NCI-H1105 treated with DMSO at 0.1 percent for 48 hours (cell line): ENCODE measurements around the gene HP.
A peak's percentile ranks its signal among the peaks of the same experiment; 100 is the strongest.
"Not testable (repeated sequence)": the region's sequence is repeated elsewhere in the genome, so short reads cannot be mapped to it uniquely, and the experiment has no call there.

Experiments used
- DNase-seq: peaks from one replicate; lab custom pipeline; 2025; lab: John Stamatoyannopoulos, UW

HP gene, protein sequence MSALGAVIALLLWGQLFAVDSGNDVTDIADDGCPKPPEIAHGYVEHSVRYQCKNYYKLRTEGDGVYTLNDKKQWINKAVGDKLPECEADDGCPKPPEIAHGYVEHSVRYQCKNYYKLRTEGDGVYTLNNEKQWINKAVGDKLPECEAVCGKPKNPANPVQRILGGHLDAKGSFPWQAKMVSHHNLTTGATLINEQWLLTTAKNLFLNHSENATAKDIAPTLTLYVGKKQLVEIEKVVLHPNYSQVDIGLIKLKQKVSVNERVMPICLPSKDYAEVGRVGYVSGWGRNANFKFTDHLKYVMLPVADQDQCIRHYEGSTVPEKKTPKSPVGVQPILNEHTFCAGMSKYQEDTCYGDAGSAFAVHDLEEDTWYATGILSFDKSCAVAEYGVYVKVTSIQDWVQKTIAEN

DNA sequence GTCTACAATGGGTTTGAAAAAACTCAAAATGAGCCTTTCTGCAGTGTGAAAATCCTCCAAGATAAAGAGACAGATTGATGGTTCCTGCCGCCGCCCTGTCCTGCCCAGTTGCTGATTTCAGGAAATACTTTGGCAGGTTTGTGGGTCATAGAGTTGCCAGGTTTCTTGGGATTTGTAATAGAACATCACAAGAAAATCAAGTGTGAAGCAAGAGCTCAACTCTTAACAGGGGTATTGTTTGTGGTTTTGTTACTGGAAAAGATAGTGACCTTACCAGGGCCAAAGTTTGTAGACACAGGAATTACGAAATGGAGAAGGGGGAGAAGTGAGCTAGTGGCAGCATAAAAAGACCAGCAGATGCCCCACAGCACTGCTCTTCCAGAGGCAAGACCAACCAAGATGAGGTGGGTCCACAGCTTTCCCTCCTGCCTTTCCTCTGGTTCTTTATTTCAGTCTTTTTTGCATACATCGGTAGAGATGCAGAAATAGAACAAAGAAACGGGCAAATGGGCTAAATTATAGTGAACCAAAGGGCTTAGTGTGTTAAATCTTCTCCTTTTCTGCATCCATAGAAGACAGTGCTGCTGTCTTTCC, at the start of gene HP:
Gene HP (plus strand): TSS at position 252 of the 594 bp plus-strand sequence. CDS start 148 bp downstream, at position 400.
- not testable (repeated sequence) for DNase-seq

DNA sequence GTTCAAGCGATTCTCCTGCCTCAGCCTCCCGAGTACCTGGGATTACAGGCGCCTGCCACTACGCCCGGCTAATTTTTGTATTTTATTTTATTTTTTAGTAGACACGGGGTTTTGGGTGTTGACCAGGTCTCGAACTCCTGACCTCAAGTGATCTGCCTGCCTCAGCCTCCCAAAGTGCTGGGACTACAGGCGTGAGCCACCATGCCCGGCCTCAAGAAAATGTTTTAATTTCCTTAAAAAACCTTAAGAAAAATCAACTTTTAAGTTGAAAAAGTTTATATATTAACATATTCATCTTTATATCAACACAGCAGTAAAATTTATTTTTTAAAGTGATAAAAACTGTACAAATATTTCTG, 46.3 kb upstream of the HP start:
- not testable (repeated sequence) for DNase-seq

- DNase-seq = peak; percentile 90
These were observed 45.7 kb upstream of the HP start, which contains the start of gene DHODH for GRCh38 chr16:72008424-72009216. Gene DHODH (plus strand): TSS chr16:72008744. CDS start chr16:72008765, 21 bp downstream.

GRCh38 chr16:72009779-72010178, 44.5 kb upstream of the HP start:
- DNase-seq = no peak

DNA sequence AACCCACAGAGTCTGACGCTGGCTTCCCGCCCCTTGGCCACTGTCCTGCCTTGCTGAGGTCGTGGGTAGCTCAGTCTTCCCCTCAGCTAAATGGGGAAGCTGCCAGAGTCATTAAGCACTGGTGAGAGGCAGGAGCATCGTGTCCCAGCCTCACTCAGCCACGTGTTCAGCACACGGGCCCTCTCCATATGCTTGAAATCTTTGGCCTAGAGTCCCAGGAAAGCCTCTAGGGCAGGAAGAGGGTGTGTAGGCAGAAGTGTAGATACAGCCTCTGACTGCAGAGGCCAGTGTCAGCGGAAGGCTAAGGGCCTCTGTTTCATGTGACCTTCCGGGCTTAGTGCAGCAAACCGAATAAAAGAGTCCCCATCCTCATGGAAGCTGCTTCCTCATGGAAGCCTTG, 41.7 kb upstream of the HP start:
- DNase-seq = no peak

GRCh38 chr16:72013389-72013788, 40.9 kb upstream of the HP start:
- DNase-seq = no peak

DNA sequence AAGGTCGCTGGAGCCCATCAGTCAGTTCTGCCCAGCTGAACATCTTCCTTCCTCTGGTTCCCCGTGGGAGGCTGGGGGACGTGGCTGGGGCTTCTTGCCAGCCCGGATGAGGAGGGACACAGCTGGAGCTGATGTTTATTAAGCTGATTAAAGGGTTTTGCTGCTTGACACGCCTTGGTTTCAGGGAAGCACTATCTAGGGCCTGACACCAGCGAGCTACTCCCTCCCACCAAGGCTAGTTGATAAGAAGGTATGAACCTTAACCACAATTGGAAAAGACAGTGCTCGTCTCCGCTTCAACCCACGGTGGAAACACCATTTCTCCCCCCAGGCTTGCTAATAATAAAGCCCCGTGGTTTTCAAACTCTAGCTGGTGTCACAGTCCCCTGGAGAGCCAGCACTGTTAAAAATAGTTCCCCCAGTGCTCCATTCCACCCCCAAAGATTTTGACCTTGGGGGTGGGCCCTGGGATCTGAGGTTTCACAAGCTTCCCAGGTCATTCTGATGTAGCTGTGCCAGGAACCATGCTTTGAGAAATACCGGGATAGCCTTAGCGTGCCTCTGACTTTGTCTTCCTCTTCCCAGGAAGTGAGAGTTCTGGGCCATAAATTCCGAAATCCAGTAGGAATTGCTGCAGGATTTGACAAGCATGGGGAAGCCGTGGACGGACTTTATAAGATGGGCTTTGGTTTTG, 40.3 kb upstream of the HP start:
- DNase-seq = no peak

GRCh38 chr16:72014675-72015074, 39.6 kb upstream of the HP start:
- no peak for DNase-seq

- DNase-seq = no peak
These were observed 39.2 kb upstream of the HP start for GRCh38 chr16:72015124-72015523.

GRCh38 chr16:72018470-72018869, 35.8 kb upstream of the HP start:
- DNase-seq = no peak

GRCh38 chr16:72021043-72021442, 33.3 kb upstream of the HP start:
- DNase-seq = no peak

GRCh38 chr16:72022127-72022526, 32.2 kb upstream of the HP start:
- DNase-seq = no peak

DNA sequence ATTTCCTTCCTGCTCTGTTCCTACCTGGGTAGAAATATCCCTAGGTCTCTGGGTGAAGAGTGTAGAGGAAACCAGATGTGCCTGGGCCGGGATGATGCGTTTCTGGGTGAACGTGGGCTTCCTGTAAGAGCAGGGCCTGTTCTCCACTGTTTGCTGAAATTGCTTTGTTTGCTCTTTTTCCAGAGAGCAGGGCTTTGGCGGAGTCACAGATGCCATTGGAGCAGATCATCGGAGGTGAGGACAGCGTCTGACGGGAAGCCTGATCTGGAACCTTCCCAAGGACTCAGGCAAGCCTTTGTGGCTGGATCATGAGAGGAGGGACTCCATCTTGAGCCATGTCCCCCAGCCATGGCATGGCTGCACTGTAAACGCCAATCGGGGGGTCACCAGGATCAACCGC, 30.3 kb upstream of the HP start:
- DNase-seq = no peak

GRCh38 chr16:72024862-72025382, 29.4 kb upstream of the HP start:
- no peak for DNase-seq

DNA sequence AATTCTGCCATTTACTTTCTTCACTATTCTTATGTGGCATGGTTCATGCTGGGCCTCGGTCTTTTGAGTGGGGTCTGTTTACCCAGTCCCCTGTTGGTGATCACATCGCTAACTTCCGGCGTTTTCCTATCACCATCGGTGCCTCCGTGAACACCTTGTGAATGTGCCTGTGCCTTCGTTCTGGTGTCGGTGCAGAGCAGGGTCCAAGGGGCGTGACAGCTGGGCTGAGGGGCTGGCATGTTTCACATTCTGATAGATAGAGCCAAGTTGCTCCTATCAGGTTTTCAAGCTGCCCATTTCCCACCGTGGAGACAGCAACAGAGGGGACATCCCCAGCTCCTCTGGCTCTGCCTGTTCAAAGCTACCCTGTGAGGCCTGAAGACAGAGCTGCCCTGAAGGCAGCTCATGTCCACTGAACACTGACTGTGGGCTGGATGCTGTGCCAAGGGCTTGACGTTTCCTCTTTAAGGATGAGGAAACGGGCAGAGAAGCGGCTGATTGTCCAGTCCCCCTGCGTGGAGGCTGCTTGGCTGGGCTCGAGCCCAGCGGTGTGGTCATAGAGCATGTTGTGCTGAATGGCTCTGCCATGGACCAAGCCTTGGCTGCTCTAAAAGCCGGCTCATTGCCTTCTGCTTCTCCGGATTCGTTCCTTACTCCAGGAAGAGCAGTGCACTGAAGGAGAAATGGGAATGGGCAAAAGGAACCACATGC, 28.7 kb upstream of the HP start:
- DNase-seq = no peak

DNA sequence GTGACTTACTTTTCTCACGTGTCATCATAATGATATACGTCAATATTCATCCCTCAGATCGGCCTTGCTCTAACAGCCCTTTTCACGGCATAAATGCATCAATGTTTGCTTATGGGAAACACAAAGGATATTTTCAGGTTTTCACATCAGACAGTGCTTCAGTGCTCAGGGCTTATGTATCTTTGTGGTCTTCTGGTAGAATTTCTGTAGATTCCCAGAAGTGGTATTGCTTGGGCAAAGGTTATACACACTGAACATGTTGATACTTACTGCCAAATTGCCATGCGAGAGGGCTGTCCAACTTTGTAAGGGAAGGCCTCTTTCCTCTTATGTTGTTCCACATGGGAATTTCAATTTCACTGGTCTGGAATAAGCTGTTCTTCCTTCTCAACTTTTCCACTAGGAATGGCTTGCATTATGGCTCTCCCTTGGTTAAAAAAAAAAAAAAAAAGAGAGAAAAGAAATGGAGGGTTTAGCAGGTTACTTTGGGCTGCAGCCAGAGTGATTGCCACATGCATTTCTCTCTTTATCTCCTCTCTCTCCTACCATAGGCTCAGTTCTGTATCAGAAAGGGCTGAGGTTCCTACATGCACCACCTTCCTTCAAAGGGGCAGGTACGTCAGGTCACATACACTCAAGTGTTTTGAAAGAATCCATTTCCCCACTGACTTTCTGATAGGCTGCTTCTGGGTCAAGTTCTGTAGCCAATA, 26.5 kb upstream of the HP start:
- DNase-seq = no peak

- DNase-seq = no peak
These were observed 24.6 kb upstream of the HP start for GRCh38 chr16:72029567-72030271.

- DNase-seq = no peak
These were observed 20.9 kb upstream of the HP start for GRCh38 chr16:72033437-72033836.

DNA sequence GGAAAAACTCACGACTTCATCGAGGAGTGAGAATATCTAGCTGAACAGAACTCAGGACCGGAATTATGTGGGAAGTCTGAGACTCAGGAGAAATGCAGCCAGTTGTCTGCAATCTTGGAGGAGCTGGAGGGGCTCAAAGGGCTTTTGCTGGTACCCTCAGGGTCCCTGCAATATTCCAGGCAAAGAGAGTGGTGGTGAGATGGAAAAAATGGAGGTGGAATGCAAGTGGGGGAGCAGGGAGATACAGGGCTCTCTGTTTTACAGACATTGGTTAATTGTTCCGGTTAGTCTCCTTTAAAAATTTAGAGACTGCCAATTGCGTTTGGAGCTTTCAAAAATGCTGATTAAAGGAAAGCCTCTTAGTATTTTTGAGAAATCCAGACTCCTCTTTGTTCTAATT, 18.2 kb upstream of the HP start:
- no peak for DNase-seq

DNA sequence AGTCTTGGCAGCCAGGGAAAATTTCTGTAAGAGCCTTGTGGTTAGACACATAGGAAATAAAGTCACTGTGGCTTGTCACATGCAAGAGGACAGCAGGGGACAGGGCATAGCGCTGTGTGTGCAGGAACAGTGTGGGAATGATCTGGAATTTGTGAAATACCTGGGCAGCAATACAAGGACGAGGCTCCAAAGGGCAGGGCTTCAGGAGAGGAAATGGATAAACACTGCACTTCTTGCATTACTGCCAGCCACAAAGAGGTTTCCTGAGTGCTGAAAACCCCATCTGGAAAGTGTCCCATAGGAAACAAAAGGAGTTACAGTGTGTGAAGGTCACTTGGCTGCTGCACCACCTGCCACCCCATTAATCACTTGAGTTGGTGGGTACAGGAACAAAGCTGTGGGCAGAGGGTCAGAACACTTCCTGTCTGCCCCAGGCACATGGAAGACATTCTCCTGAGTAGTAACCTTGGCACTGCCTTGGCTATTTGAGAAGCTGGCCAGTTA, 12.1 kb upstream of the HP start:
- DNase-seq = no peak
